G401 (cell line): ENCODE results near the gene DYNLL2. TPM values are rescaled to one million over a fixed set of nuclear protein-coding genes. Genes with fewer than 3 reads are reported as not detected.
"Not testable (repeated sequence)": the region's sequence is repeated elsewhere in the genome, so short reads cannot be mapped to it uniquely, and the experiment has no call there.

ENCODE experiments used
- DNase-seq: peaks from one replicate; pipeline ENCODE4 v3.0.0-alpha.2; 2015; ENCODE audit warnings: low spot score
- in situ Hi-C: cut with HindIII; loops from 2 replicates; pipeline ENCODE4 v1.10.0; 2016; ENCODE audit warnings: low sequenced_read_pairs, mixed read lengths
- total RNA-seq: library from RNA; depleted of rRNA; stranded (reverse); fragments of >200 nt; shearing (Covaris generic); gene quantifications from 2 replicates; pipeline ENCODE4 v1.2.3, GENCODE V29; 2014; rRNA removed

Gene DYNLL2
- total RNA-seq = 10.5 and 11.5 TPM in 2 replicates

DNA sequence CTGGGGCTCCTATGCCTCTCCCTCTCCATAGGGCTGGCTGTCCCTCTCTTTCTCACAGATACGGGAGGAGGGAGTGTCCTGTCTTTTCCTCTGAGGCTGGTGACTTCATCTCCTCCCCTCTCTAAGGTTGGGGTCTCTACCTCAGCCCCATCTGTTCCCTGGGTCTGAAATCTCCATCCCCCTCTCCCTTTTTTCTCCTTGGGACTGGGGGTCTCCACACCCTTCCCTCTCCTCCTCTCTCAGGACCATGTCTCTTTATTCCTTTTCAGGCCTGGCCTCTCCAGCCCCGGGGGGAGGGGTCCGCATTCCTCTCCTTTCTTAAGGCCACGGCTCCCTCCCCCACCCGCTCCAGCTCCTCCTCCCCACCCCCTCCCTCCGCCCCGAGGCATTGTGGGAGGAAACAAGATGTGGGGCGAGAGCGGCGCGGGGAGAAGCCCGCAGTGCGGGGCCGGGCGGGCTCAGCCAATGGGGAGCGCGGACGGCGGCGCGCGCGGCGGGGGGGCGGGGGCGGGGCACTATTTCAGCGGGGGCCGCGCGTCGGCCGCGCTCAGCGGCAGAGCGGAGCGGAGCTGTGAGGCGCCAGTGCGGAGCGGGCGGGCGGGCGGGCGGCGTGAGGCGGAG, at the start of gene DYNLL2:
TSS of gene DYNLL2 (plus strand) at position 550 of the 621 bp plus-strand sequence. CDS start 3,672 bp downstream, outside the sequence.
- DNase-seq = peak; percentile 91
- in situ Hi-C loops = no loop called here

DNA sequence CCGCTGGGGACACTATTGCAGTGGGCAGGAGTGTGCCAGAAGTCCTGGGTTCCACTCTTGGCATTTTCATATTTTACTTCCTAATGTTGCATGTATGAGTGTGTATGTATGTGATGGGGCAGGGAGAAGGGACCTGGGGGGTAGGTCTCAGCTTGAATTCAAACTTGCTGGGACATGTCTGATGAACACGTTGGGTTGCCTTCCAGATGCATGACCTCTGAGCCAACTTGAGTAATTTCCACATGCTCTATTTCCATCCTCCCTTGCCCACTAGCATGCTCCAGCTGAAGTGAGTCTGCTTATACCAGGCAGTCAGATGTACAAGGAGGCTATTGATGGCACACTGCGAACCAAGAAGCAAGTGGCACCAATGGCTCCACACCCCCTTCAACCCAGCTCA, 43.2 kb upstream of the DYNLL2 start:
- DNase-seq = no peak
- in situ Hi-C loops = no loop called here

DNA sequence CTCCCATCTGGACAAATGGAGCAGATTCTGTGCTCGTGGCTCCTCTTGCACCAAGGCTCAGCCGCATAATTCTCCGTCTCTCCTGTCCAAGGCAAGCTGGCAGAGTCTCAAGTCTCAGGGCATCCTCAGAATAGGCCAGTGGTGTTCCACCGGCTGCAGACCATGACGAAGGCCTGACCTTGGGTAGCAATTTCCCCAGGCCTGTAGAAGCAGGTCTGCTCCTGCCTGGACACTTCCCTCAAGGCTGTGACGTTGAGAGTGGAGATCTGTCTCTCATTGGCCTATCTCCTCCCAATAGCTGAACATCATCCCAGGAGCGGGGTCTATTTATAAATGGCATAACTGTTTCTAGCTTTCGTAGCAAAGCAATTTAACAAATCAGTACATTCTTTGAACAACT, 42.8 kb upstream of the DYNLL2 start:
- no peak for DNase-seq
- in situ Hi-C loops = no loop called here

DNA sequence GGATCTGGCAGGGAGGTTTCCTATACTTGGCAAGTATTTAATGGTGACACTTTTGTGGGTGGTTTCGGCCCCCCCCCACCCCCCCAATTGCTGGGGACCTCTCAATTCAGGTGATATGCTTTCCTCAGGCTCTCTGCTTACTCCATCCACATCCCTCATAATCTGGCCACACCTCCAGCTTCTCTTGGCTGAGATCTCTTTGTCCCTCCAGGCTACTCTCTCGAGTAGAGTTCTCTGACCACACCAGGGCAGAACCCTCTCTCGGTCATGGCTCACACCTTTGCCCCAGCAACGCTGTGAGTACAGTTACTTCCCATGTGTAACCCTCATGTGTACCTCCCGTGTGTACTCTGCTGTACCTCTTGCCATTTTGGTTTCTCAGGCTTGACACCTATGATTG, 42.1 kb upstream of the DYNLL2 start:
- DNase-seq = no peak
- in situ Hi-C loops = no loop called here

DNA sequence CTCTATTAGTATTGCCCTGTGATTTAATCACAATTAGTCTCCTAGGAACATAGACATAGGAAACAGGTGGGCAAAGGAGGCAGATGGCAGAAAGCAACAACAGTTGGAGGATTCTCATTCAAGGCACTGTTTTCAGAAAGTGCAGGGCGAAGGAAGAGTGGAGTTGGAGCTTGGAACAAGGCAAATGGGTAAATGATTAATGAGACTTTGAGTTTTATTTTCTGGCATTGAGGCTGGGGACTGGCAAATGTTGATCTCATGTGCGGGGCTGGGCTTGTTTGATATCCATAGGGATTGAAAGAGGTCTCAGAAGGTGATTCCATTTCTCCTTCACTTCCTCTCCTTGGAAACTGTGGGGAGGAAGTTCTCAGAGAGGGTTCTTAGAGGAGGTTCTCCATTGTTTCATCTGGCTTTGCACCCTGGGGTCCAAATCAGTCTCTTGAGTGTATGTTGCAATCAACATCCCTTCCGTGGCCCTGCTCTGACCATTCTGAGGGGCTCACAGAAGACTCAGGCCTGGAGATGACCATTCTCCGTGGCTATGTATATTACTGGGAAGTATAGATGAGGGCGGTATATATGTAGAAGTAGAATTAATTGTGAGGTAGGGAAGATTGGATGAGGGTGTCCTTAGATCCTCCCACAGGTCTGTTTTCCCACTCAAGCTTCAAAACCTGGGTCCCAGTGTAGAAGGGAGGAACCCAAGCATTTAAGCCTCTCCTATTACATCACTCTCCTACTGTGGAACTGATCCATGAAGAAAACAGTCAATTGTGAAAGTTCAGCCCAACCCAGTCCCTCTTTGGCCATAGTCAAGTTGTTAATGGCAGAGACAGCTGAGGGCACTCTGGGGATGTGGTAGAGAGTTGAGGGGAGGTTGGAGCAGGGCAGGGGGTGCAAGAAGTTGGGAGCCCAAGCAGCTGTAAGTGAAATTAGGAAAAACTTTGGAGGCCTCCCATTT, 39.7 kb upstream of the DYNLL2 start:
- DNase-seq = no peak
- in situ Hi-C loops = no loop called here

DNA sequence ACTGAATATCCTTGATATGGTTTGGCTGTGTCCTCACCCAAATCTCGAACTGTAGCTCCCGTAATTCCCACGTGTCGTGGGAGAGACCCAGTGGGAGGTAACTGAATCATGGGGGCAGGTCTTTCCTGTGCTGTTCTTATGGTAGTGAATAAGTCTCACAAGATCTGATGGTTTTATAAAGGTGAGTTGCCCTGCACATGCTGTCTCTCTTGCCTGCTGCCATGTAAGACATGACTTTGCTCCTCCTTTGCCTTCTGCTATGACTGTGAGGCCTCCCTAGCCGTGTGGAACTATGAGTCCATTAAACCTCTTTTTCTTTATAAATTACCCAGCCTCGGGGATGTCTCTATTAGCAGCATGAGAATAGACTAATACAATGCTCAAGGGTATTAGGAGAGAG, 39.0 kb upstream of the DYNLL2 start:
- in situ Hi-C loops = not testable (repeated sequence)

DNA sequence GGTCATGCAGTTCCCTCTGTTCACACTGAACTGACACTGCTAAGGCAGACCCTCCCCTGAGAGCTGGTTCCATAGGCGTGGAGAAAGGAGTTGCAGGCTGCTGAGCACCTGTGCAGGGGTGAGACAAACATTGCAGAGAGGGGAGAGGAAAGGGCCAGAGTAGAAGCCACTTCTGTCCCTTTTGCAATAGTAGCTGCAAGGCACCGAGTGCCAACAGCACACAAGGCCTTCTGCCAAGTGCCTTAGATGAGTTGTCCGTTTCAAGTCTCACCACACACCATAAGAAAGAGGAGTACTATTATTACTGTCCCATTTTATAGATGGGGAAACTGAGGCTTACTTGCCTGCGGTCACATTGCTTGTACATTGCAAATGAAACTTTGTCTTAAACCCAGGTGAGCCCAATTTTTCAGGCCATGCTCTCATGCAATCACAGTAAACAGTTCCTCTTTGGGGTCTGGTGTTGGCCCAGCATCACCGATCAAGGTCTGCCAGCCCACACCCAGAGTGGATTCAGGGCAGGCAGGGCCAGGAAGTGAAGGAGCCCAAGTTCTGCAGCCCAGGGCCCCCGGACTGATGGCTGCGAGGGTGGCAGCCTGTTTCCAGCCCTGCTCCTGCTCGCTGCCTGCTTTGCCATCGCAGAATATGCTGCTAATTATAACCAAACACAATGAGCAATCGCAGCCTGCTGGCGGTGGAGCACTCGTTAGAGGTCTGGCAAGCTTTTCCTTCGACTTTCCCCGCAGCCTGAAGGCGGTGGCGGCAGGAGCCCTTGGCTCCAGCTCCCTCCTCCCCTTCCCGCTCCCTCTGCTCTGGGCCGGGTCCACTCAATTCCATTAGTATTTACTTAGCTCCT, 36.8 kb upstream of the DYNLL2 start:
- peak; percentile 82 for DNase-seq
- in situ Hi-C loops = no loop called here

More for the DNA sequence above, 39.0 kb upstream of the DYNLL2 start:
- DNase-seq = not testable (repeated sequence)

DNA sequence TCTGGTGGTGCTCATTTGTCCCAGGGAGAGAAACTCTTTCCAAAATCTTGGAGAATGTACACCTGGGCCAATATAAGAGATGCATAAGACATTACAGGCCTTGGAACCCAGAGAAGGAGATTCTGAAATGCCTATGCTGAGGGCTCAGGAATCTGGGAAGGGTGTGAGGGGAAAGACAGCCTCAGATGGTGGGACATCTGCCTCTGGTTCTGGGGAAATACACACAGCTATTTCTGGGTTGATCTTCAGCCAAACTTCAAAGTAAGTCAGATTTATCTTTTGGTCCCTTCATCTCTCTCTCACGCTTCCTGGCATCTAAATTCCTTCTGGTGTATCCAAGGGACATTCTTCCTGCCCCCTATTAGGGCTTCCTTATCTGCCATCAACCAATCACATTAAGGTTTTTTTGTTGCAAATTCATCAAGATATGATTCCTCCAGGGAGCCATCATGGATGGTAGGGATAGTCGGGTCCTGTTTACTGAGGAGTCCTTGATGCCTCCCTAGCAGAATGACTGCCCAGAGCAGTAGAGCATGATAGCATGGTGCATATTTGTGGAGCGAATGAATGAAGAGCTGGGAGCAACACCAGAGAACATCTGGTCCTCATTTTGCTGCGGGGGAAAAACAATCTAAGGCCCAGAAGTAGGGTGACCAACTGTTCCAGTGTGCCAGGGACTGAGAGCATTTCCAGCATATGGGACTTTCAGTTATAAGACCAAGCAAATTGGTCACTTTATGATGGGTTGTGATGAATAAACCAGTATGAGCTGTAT, 35.7 kb upstream of the DYNLL2 start:
- DNase-seq = peak; percentile 19
- in situ Hi-C loops = no loop called here

DNA sequence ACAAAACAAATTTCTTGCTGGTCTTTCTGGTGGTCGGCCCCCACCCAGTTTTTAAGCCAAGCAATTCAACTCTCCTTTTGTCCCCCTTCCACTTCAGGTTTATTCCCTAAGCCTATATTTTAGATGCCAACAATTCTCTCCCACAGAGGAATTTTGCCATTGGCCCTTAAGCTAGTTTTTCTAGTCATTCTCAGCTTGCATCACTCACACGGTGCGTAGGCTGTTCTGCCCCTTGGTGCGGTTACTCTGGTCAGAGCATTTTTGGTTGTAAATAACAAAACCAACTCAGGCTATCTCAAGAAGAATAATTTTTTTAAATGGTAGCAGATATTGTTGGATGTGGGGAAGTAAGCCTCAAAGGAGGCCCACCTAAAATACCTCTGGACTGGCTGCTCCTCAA, 33.7 kb upstream of the DYNLL2 start:
- in situ Hi-C loops = no loop called here
- DNase-seq = no peak

DNA sequence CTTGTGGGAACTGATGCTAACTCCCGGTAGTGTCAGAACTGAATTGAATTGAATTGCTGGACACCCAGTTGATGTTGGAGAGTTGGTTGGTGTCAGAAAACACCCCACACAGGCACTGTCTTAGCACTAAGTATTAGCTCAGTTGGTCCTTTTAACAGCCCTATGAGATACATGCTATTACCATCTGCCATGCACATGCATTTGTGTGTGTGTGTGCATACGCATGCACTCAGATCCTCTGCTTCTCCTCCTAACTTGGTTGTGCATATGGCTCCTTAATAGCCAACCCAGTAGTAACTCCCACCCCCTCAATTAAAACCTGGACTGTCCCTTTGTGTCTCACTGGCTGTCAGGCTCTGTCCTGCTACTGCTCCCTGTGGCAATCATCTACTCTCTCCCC, 32.3 kb upstream of the DYNLL2 start:
- in situ Hi-C loops = no loop called here
- DNase-seq = no peak

DNA sequence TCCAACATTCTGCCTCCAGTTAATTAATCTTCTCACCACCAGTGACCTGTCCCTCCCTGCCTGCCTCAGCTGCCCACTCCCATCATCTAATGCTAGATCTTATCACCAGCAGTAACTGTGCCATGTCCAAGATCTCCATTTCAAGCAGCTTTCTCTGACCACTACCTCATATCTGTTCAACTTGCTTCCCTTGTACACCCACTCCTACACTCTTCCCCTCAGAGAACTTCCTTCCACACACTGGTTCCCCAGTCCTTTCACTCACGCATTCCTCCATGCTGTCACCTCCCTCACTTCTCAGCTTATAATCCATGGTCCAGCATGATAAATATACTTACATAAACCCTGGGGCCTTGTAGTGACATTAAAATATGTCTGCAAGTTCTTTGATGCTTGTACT, 31.8 kb upstream of the DYNLL2 start:
- no peak for DNase-seq
- in situ Hi-C loops = no loop called here

DNA sequence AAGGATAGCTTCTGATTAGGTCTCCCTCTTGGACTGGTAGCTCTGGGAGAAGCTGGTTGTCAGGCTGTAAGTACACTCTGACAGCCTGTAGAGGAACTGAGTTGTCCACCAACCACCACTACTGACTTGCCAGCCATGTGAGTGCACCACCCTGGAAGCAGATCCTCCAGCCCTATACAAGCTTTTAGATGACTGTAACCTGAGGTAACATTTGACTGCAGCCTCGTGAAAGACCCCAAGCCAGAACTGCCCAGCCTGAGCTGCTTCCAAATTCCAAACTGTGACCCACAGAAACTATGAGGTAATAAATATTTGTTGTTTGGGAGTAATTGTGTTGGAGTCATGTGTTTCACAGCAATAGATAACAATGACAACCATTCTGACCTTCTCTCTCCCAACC, 30.8 kb upstream of the DYNLL2 start:
- DNase-seq = no peak
- in situ Hi-C loops = no loop called here

DNA sequence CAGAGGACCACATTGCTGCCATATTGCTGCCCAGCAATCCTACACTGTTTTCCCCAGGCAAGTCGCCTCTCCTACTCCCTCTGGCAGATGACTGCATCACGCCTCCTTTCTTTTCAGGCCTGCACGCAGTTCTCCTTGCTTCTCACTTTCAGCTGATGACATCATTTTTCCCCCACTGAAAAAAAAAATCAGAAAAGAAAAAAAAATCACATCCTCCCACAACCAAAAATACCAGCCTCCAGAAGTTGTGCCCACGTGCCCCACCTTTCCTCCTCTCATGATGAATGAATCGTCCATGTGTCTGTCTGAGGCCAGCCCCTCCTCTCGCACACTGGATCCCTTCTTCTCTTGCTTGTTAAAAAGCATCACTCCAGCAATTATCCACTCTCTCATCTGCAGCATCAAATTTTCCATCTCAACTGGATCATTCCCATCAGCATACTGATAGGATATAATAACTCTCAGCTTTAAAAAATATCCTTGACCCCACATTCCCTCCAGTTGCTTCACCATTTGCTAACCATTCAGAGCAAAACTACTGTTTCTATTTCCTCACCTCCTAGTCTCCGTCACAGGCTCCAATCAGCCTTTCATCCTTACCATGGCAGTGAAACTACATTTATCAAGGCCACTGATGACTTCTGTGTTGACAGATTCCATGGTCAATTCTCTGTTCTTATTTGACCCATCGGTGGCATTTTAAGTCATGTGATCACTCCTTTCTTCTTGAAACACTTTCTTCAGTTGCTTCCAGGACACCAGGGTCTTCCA, 30.1 kb upstream of the DYNLL2 start:
- in situ Hi-C loops = no loop called here
- no peak for DNase-seq

DNA sequence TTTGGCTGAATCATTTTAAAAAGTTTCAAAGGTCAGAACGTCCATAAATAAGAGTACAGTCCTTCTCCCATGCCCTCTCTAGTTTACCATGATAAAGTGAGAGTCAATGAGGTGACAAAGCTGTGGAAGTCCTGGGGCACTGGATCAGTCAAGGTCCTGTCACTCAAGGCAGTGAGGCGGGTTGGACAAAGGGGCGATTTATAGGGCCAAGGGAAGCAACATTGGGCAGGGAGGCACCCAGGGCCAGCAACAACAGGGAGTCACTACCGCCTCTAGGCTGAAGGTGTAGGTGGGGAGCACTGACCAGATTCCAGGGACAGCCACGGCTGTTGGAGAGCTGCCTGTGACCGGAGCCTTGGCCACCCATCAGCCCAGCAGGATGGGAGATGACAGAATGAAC, 28.6 kb upstream of the DYNLL2 start:
- in situ Hi-C loops = no loop called here
- no peak for DNase-seq

DNA sequence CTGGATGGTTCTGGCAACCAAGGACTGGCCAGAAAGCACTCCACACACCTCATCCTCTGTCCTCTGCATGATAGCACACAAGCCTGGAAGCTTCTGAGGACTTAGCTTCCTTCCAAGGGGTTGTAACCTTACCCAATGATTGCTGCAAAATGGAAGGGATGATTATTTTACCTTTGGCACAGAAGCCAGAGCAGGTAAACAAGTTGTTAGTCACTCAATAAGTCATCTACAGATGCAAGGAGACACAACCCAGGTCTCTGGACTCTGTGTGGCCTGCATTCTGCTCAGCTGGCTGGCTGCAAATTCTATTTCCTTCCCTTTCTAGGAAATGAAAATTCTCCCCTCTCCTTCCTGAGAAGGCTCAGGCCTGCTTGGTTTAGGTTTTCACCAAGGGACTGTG, 26.7 kb upstream of the DYNLL2 start:
- DNase-seq = no peak
- in situ Hi-C loops = no loop called here

DNA sequence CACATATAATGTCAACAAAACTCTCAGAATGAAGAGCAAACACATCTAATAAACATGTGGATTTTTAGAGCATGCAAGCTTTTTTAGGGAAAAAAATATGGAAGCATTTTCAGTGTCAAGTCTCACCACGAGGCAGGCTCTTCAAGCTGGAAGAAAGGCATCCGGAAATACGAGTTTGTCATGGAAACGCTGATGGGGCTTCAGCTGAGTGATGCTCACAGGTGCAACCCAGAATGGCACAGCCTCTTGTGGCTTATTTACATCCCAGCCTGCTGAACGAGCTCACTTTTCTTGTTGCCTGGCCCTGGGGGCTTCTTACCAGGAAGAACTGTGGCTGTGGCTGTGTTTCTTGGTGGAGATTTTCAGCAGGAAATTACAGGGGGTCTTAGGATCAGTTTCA, 24.1 kb upstream of the DYNLL2 start:
- DNase-seq = no peak
- in situ Hi-C loops = no loop called here

DNA sequence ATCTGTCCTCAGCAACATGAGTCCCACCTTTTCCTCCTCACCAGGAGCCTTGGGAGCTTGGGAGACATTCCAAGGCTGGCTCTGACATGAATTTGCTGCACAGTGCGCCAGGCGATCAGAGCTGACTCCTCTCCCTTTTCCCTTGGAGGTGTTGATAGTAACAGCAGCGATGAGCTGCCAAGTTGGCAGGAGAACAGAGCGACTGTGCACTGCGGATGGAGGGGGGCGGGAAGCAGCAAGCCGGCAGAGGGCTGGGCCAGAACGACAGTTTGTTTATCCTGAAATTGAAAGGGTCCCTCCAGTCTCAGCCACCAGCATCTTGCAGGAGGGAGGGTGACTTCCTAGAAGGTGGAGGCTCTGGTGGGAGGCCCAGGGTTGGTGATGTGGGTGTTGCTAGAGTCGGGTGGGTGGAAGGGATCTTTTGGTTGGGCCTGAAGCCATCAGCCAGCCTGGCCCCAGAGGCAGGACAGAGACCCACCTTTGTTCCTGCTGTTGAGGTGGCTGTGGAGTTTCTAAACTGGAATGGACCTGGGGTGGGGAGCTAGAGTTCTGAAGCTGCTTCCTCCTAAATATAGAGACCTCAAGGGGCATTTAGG, 22.5 kb upstream of the DYNLL2 start:
- in situ Hi-C loops = no loop called here

DNA sequence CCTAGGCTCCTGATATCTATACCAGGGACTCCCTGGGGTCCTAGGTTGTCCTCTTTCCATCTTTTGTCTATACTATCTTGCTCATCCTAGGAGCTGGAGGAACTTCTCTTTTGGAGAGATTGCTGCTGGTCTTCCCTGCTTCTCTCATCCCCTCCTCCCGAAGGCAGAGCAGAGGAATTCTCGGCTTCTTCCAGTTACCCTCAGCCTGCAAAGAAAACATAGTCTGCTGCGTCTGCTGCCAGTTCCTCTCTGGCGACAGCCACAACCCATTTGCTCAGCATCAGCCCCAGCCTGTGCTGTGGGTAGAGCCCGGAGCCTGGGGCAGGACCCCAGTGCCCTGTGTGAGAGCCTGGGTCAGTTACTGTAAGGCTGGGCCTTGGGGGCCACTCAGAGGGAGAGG, 21.5 kb upstream of the DYNLL2 start:
- DNase-seq = no peak
- in situ Hi-C loops = no loop called here

More for the DNA sequence above, 22.5 kb upstream of the DYNLL2 start:
- DNase-seq = peak; percentile 88
